Measurements from ENCODE around the gene CACNA1B.

DNA sequence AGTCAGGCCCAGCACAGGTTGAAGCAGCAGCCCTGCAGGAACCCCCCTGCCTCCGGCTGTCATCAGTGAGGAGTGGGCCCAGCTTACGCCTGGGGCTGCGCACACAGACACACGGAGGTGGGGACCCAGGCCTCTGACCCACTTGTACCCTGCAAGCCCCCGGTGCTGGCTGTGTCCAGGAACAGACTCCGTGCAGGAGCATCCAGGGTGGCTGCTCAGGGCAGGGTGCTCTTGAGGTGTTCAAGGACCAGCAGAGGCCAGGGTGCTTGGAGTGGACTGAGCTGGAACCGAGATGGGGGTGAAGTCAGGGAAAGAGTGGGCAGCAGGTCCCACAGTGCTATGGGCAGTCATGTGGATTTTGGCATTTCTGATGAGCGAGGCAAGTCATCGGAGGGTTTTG lies 199.5 kb downstream of the CACNA1B start:
- TF ChIP-seq, protein P1, sequence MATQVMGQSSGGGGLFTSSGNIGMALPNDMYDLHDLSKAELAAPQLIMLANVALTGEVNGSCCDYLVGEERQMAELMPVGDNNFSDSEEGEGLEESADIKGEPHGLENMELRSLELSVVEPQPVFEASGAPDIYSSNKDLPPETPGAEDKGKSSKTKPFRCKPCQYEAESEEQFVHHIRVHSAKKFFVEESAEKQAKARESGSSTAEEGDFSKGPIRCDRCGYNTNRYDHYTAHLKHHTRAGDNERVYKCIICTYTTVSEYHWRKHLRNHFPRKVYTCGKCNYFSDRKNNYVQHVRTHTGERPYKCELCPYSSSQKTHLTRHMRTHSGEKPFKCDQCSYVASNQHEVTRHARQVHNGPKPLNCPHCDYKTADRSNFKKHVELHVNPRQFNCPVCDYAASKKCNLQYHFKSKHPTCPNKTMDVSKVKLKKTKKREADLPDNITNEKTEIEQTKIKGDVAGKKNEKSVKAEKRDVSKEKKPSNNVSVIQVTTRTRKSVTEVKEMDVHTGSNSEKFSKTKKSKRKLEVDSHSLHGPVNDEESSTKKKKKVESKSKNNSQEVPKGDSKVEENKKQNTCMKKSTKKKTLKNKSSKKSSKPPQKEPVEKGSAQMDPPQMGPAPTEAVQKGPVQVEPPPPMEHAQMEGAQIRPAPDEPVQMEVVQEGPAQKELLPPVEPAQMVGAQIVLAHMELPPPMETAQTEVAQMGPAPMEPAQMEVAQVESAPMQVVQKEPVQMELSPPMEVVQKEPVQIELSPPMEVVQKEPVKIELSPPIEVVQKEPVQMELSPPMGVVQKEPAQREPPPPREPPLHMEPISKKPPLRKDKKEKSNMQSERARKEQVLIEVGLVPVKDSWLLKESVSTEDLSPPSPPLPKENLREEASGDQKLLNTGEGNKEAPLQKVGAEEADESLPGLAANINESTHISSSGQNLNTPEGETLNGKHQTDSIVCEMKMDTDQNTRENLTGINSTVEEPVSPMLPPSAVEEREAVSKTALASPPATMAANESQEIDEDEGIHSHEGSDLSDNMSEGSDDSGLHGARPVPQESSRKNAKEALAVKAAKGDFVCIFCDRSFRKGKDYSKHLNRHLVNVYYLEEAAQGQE (IDR thresholded peaks at IDR 0.05; ENCODE audit: low read depth) = no peak
- TF ChIP-seq RAD21 (IDR thresholded peaks at IDR 0.05; ENCODE audit: low read depth) (no peak), FOXM1 (IDR thresholded peaks at IDR 0.05; ENCODE audit: borderline replicate concordance, low read depth) (no peak), EGR1 (IDR thresholded peaks at IDR 0.05) (no peak), TAF1 (IDR thresholded peaks at IDR 0.05; ENCODE audit: low read depth) (no peak), CEBPB (IDR thresholded peaks at IDR 0.05) (no peak), EP300 (IDR thresholded peaks at IDR 0.05; ENCODE audit: borderline replicate concordance) (no peak), YY1 (IDR thresholded peaks at IDR 0.05; ENCODE audit: low read depth) (no peak), ZBTB7A (IDR thresholded peaks at IDR 0.05; ENCODE audit: low read depth) (no peak), TEAD4 (IDR thresholded peaks at IDR 0.05) (no peak), TCF12 (IDR thresholded peaks at IDR 0.05; ENCODE audit: low read depth) (no peak), CREB1 (IDR thresholded peaks at IDR 0.05; ENCODE audit: low read depth) (no peak)
- TF ChIP-seq, protein P2, sequence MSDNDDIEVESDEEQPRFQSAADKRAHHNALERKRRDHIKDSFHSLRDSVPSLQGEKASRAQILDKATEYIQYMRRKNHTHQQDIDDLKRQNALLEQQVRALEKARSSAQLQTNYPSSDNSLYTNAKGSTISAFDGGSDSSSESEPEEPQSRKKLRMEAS (IDR thresholded peaks at IDR 0.05) = no peak
- TF ChIP-seq, protein P3, sequence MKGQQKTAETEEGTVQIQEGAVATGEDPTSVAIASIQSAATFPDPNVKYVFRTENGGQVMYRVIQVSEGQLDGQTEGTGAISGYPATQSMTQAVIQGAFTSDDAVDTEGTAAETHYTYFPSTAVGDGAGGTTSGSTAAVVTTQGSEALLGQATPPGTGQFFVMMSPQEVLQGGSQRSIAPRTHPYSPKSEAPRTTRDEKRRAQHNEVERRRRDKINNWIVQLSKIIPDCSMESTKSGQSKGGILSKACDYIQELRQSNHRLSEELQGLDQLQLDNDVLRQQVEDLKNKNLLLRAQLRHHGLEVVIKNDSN (IDR thresholded peaks at IDR 0.05) = no peak

All from Ishikawa (cell line).